H1 (cell line): ENCODE results near the gene CTSA. TPM values are rescaled to one million over a fixed set of nuclear protein-coding genes. Genes with fewer than 3 reads are reported as not detected.

Source experiments
- BCL11A ChIP-seq, 2 experiments: IDR thresholded peaks; one replicate each; pipeline ENCODE4 v1.6.1; 2011; ENCODE audit warnings: low read depth in 2 of 2, low read length in 2 of 2, mild to moderate bottlenecking in 2 of 2
- BRCA1 ChIP-seq: IDR thresholded peaks from 2 replicates; pipeline ENCODE4 v1.6.1; 2012; ENCODE audit warnings: low read depth, low read length, improper control_type of control experiment
- JUND ChIP-seq: IDR thresholded peaks from 2 replicates; pipeline ENCODE4 v1.6.1; 2011; ENCODE audit warnings: mild to moderate bottlenecking, improper control_type of control experiment, low read length
- polyA plus RNA-seq, 7 experiments: library from polyadenylated mRNA; depleted of rRNA in 3 of 7; stranded (reverse) in 5 of 7; unstranded in 2 of 7; fragments of >200 nt in 5 of 7; fragments of 200-250 nt in 2 of 7; gene quantifications; 1 replicate in 5 of 7; 2 replicates in 1 of 7; 4 replicates in 1 of 7; pipeline versions ENCODE4 v1.2.1 to v1.2.3, GENCODE V29; 2011 to 2013; ENCODE audit warnings: missing spikeins in 2 of 7, mixed read lengths in 2 of 7
- total RNA-seq: library from RNA; stranded (reverse); fragmentation: NEBNext Ultra II Directional; extraction: Animal tissue kit (Norgen Biotek cat#: 25700); gene quantifications from 2 replicates; pipeline ENCODE4 v1.2.1, GENCODE V29; 2021
- TF ChIP-seq, protein P1 (sequence below): fragments of 300-600 bp; sonication (generic); IDR thresholded peaks from 2 replicates; pipeline ENCODE4 v1.7.1; 2012; ENCODE audit warnings: low read length, moderate library complexity, mild to moderate bottlenecking, inconsistent platforms; ENCODE audit not compliant: insufficient replicate concordance
- TF ChIP-seq, protein P2 (sequence below): IDR thresholded peaks from 2 replicates; pipeline ENCODE4 v1.6.1; 2011; ENCODE audit warnings: low read depth, mild to moderate bottlenecking, low read length; ENCODE audit not compliant: insufficient read depth

Gene CTSA
- total and polyA plus RNA-seq, 2 of the 8 experiments (the other 6 are each of a cell fraction or from before 2014, with no cell fraction given) = 49.7 to 74.0 TPM

DNA sequence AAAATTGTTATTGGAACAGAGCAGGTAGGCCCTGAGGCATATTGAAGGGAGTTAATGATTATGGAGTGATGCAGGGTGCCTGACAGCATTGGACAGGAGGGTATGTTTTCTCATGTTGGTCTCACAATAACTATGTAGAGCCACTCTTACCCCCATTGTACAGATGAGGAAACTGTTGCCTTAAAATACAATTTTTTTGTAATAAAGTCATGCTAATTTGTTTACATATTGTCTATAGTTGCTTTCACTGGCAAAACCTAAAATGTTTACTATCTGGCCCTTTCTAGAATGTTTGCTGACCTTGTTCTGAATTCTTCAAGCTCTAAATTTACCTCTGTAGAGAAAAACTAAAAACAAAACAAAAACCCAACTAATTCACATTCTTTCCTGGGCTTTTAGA is 39.6 kb upstream of the CTSA start (continued):
- TF ChIP-seq, protein P1, sequence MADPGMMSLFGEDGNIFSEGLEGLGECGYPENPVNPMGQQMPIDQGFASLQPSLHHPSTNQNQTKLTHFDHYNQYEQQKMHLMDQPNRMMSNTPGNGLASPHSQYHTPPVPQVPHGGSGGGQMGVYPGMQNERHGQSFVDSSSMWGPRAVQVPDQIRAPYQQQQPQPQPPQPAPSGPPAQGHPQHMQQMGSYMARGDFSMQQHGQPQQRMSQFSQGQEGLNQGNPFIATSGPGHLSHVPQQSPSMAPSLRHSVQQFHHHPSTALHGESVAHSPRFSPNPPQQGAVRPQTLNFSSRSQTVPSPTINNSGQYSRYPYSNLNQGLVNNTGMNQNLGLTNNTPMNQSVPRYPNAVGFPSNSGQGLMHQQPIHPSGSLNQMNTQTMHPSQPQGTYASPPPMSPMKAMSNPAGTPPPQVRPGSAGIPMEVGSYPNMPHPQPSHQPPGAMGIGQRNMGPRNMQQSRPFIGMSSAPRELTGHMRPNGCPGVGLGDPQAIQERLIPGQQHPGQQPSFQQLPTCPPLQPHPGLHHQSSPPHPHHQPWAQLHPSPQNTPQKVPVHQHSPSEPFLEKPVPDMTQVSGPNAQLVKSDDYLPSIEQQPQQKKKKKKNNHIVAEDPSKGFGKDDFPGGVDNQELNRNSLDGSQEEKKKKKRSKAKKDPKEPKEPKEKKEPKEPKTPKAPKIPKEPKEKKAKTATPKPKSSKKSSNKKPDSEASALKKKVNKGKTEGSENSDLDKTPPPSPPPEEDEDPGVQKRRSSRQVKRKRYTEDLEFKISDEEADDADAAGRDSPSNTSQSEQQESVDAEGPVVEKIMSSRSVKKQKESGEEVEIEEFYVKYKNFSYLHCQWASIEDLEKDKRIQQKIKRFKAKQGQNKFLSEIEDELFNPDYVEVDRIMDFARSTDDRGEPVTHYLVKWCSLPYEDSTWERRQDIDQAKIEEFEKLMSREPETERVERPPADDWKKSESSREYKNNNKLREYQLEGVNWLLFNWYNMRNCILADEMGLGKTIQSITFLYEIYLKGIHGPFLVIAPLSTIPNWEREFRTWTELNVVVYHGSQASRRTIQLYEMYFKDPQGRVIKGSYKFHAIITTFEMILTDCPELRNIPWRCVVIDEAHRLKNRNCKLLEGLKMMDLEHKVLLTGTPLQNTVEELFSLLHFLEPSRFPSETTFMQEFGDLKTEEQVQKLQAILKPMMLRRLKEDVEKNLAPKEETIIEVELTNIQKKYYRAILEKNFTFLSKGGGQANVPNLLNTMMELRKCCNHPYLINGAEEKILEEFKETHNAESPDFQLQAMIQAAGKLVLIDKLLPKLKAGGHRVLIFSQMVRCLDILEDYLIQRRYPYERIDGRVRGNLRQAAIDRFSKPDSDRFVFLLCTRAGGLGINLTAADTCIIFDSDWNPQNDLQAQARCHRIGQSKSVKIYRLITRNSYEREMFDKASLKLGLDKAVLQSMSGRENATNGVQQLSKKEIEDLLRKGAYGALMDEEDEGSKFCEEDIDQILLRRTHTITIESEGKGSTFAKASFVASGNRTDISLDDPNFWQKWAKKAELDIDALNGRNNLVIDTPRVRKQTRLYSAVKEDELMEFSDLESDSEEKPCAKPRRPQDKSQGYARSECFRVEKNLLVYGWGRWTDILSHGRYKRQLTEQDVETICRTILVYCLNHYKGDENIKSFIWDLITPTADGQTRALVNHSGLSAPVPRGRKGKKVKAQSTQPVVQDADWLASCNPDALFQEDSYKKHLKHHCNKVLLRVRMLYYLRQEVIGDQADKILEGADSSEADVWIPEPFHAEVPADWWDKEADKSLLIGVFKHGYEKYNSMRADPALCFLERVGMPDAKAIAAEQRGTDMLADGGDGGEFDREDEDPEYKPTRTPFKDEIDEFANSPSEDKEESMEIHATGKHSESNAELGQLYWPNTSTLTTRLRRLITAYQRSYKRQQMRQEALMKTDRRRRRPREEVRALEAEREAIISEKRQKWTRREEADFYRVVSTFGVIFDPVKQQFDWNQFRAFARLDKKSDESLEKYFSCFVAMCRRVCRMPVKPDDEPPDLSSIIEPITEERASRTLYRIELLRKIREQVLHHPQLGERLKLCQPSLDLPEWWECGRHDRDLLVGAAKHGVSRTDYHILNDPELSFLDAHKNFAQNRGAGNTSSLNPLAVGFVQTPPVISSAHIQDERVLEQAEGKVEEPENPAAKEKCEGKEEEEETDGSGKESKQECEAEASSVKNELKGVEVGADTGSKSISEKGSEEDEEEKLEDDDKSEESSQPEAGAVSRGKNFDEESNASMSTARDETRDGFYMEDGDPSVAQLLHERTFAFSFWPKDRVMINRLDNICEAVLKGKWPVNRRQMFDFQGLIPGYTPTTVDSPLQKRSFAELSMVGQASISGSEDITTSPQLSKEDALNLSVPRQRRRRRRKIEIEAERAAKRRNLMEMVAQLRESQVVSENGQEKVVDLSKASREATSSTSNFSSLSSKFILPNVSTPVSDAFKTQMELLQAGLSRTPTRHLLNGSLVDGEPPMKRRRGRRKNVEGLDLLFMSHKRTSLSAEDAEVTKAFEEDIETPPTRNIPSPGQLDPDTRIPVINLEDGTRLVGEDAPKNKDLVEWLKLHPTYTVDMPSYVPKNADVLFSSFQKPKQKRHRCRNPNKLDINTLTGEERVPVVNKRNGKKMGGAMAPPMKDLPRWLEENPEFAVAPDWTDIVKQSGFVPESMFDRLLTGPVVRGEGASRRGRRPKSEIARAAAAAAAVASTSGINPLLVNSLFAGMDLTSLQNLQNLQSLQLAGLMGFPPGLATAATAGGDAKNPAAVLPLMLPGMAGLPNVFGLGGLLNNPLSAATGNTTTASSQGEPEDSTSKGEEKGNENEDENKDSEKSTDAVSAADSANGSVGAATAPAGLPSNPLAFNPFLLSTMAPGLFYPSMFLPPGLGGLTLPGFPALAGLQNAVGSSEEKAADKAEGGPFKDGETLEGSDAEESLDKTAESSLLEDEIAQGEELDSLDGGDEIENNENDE = no peak
- TF ChIP-seq BRCA1 = no peak
- TF ChIP-seq JUND = no peak
- TF ChIP-seq, protein P2, sequence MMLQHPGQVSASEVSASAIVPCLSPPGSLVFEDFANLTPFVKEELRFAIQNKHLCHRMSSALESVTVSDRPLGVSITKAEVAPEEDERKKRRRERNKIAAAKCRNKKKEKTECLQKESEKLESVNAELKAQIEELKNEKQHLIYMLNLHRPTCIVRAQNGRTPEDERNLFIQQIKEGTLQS = no peak
- no peak for TF ChIP-seq BCL11A (IDR thresholded peaks at IDR 0.05; ENCODE audit: low read depth in 2 of 2, low read length in 2 of 2)
